Peyer's patch (tissue), 4 donors: ENCODE results near the gene KLHL10. TPM values are rescaled to one million over a fixed set of nuclear protein-coding genes. Genes with fewer than 3 reads are reported as not detected.

ENCODE experiments used
- DNase-seq, 3 donors: peaks; one replicate each; pipeline ENCODE4 v3.0.0-alpha.2; 2017 to 2019
- H3K27ac ChIP-seq, 4 donors: fragments of 200-600 bp; sonication (generic); one replicate each; pipeline ENCODE4 v1.5.1; 2016 to 2019
- H3K27me3 ChIP-seq, 2 donors: fragments of 200-600 bp; sonication (generic); one replicate each; pipeline ENCODE4 v1.5.1; 2019
- H3K36me3 ChIP-seq, 3 donors: fragments of 200-600 bp; sonication (generic); one replicate each; pipeline ENCODE4 v1.5.1; 2016 to 2019
- H3K4me1 ChIP-seq, 4 donors: fragments of 200-600 bp; sonication (generic); one replicate each; pipeline ENCODE4 v1.5.1; 2016 to 2019
- H3K4me3 ChIP-seq, 4 donors: fragments of 200-600 bp; sonication (generic); 1 replicate in 3 of 4; 2 replicates in 1 of 4; pipeline ENCODE4 v1.5.1; 2016 to 2019; ENCODE audit warnings: mild to moderate bottlenecking in 1 of 4
- H3K9me3 ChIP-seq, 4 donors: fragments of 200-600 bp; sonication (generic); one replicate each; pipeline ENCODE4 v1.5.1; 2016 to 2019; ENCODE audit warnings: mild to moderate bottlenecking in 1 of 4
- POLR2A ChIP-seq, 2 donors: fragments of 450-650 bp; IDR thresholded peaks; one replicate each; pipeline ENCODE4 v1.5.1; 2017; ENCODE audit warnings: antibody characterized with exemption in 2 of 2, mild to moderate bottlenecking in 2 of 2, moderate library complexity in 2 of 2
- total RNA-seq, 4 donors: library from RNA; depleted of rRNA; stranded (reverse); fragments of >200 nt; gene quantifications; one replicate each; pipeline ENCODE4 v1.1.0, GENCODE V29; 2016
- TF ChIP-seq, protein P1 (sequence below), 6 experiments: fragments of 450-650 bp in 4 of 6; fragments of 200-600 bp in 2 of 6; sonication (generic) in 1 of 6; IDR thresholded peaks; one replicate each; pipeline ENCODE4 v1.5.1; 2017 to 2019; ENCODE audit warnings: antibody characterized with exemption in 6 of 6, mild to moderate bottlenecking in 3 of 6, moderate library complexity in 1 of 6

Gene KLHL10
- total RNA-seq, 4 donors from 2014 or later = not detected

DNA sequence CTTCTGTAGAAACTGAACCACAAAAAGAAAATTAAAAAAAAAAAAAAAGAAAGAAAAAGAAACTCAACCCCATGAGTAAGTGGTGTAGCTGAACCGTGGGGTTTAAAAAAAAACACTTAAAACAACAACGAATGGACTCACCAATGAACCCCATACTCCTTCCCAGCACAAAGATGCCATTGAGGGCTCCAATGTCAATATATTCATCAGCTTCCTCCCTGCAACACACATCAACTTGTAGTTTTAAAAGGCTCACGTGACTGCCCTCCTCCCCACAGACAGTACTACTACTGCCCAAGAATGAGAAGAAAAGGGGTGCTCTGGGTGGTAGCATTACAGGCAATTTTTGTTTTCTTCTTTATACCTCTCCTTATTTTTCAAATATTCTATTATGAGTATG, 30.9 kb downstream of the KLHL10 start:
- H3K36me3 ChIP-seq = peaks cover 0 to 58% (median 0%) of the 10 kb centered on the region in 3 donors
- peaks cover 0 to 9% (median 4%) of the 10 kb centered on the region in 4 donors for H3K4me1 ChIP-seq
- no peaks in the 10 kb centered on the region for H3K9me3 ChIP-seq
- DNase-seq = no peak
- no peak overlapping the region for H3K27ac ChIP-seq
- H3K27me3 ChIP-seq = no peaks in the 10 kb centered on the region
- H3K4me3 ChIP-seq = no peak overlapping the region
- TF ChIP-seq POLR2A (IDR thresholded peaks at IDR 0.05) = no peak
- TF ChIP-seq, protein P1, sequence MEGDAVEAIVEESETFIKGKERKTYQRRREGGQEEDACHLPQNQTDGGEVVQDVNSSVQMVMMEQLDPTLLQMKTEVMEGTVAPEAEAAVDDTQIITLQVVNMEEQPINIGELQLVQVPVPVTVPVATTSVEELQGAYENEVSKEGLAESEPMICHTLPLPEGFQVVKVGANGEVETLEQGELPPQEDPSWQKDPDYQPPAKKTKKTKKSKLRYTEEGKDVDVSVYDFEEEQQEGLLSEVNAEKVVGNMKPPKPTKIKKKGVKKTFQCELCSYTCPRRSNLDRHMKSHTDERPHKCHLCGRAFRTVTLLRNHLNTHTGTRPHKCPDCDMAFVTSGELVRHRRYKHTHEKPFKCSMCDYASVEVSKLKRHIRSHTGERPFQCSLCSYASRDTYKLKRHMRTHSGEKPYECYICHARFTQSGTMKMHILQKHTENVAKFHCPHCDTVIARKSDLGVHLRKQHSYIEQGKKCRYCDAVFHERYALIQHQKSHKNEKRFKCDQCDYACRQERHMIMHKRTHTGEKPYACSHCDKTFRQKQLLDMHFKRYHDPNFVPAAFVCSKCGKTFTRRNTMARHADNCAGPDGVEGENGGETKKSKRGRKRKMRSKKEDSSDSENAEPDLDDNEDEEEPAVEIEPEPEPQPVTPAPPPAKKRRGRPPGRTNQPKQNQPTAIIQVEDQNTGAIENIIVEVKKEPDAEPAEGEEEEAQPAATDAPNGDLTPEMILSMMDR (IDR thresholded peaks at IDR 0.05) = no peak

DNA sequence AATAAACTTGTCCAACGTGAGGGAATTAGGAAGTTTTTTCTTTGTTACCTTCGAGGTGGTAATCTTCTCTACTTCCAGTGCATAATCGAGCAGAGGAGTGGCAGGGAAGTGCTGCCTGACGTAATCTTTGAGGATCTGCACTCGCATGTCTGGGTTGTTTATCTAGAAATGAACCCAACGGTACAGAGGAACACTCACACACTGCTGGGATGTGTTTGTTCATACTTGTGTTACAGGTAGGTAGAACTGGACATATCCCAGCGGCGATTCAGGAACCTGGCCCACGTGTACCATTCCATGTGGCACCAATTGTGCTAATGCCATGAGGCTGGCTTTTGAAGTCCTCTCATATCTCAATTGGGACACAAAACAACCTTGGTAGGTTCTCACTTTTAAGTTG, 31.8 kb downstream of the KLHL10 start:
- no peaks in the 10 kb centered on the region for H3K27me3 ChIP-seq
- DNase-seq = no peak
- H3K4me1 ChIP-seq = peaks cover 0 to under 1% (median 0%) of the 10 kb centered on the region in 4 donors
- TF ChIP-seq, protein P1 (IDR thresholded peaks at IDR 0.05) = no peak
- no peak for TF ChIP-seq POLR2A (IDR thresholded peaks at IDR 0.05)
- peaks cover 0 to 67% (median 0%) of the 10 kb centered on the region in 3 donors for H3K36me3 ChIP-seq
- H3K27ac ChIP-seq = no peak overlapping the region
- no peaks in the 10 kb centered on the region for H3K9me3 ChIP-seq
- H3K4me3 ChIP-seq = no peak overlapping the region

DNA sequence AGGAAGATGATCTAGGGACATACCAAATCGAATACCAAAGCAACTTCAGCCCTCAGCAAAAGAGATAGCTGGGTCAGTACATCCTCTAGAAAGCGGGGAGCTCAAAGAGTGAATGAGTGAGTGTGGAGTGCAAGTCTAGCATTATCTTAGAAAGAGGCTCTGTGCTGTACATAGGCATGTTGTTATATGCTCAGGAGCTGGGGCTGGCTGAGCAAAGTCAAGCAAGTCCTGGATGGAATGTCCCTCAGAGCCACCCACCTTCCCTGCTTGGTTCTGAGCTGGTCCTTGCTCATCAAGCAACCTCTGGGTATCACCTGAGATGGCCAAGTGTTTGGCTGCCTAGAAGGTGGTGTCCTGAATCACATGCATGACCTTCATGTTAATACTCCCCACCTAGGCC, 32.5 kb downstream of the KLHL10 start:
- Histone ChIP-seq H3K9me3 (no peaks in the 10 kb centered on the region), H3K4me3 (no peak overlapping the region), H3K36me3 (peaks cover 0 to 73% (median 0%) of the 10 kb centered on the region in 3 donors), H3K27me3 (no peaks in the 10 kb centered on the region), H3K27ac (no peak overlapping the region), H3K4me1 (no peaks in the 10 kb centered on the region)
- DNase-seq = no peak
- no peak for TF ChIP-seq POLR2A (IDR thresholded peaks at IDR 0.05)
- TF ChIP-seq, protein P1 (IDR thresholded peaks at IDR 0.05) = no peak

DNA sequence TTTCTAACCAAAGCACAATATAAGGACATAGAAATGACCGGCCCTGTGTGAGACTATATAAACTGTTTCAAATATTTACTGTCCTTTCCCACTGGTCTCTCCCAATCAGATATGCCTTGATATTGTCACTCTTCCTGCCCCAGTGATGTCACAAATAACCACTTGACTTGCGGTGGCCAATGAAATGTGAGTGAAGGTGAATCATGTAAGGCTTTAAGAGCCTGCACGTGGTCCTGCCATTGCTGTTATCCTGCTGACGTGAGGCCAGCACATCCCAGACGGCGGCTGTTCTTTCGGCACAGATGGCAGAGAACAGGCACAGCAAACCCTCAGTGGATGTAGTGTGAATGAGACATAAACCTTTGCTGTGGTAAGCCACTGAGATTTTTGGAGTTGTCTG, 33.0 kb downstream of the KLHL10 start:
- Histone ChIP-seq H3K4me3 (no peak overlapping the region), H3K36me3 (peaks cover 0 to 73% (median 0%) of the 10 kb centered on the region in 3 donors), H3K9me3 (no peaks in the 10 kb centered on the region), H3K27ac (no peak overlapping the region), H3K27me3 (no peaks in the 10 kb centered on the region), H3K4me1 (no peaks in the 10 kb centered on the region)
- TF ChIP-seq, protein P1 (IDR thresholded peaks at IDR 0.05) = no peak
- no peak for TF ChIP-seq POLR2A (IDR thresholded peaks at IDR 0.05)
- no peak for DNase-seq

DNA sequence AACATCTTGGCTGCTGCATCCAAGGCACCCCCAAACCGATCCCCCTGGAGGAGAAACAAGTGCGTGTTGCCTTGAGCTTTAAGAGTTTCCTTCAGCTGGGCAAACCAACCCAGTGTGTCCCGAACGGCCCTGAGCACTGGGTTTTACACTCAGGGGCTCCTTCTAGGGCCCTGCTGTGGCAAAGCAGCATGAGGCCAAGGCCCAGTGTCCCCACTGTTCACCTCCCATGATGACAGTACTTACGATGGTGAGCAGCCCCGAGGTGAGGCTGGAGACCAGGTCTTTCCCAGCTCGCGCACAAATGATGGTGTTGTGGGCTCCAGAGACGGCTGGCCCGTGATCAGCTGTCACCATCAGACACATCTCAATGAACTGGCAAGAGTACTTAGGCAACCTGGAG, 34.2 kb downstream of the KLHL10 start:
- Histone ChIP-seq H3K27me3 (no peaks in the 10 kb centered on the region), H3K9me3 (no peaks in the 10 kb centered on the region), H3K36me3 (peaks cover 0 to 78% (median 0%) of the 10 kb centered on the region in 3 donors), H3K27ac (no peak overlapping the region), H3K4me1 (no peaks in the 10 kb centered on the region), H3K4me3 (no peak overlapping the region)
- DNase-seq = no peak
- no peak for TF ChIP-seq POLR2A (IDR thresholded peaks at IDR 0.05)
- TF ChIP-seq, protein P1 (IDR thresholded peaks at IDR 0.05) = no peak
